Measurements from ENCODE around the gene PID1.

PID1 gene

GRCh38 chr2:229164545-229165249, 106.4 kb downstream of the PID1 start:
- DNase-seq (ENCODE audit: low read depth): no peak

GRCh38 chr2:229163893-229164292, 107.2 kb downstream of the PID1 start:
- DNase-seq (ENCODE audit: low read depth): no peak

- no peak for DNase-seq (ENCODE audit: low read depth)
These were observed 109.1 kb downstream of the PID1 start for GRCh38 chr2:229162015-229162414.

DNA sequence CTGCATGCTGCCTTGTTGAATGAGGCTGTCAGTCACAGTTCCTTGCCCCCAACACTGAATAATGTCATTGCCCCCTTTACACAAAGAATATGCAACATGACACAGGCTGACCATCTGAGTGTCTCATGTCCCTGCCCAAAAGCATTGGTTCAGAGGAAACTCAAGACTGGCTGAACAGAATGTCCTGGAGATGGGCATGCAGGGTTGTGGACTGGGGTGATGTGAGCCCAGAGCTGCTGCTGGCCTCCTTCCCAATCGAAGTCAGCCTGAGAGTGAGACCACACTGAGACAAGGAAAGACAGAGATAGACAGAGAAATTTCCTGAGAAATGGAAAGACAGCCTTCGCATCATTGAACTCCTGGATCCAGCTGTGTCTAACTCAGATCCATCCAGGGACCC, 110.1 kb downstream of the PID1 start:
- no peak for DNase-seq (ENCODE audit: low read depth)

DNA sequence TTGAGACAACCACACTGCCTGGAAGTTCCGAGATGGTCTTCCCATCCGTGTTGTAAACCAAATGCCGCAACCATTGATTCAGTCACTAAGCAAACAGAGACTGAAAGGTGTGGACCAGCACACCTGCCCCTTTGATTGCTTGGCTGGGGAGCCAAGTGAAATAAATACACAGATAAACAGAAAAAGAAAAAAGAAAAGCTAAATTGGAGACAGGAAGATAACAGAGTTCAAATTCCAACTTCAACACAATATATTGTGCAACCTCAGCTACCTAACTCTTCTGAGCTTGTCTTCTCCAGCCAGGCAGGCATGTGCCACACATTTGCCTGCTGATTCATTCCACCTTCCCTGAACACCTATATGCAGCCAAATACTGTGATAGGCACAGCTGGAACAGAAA, 110.9 kb downstream of the PID1 start:
- no peak for DNase-seq (ENCODE audit: low read depth)

GRCh38 chr2:229159405-229159804, 111.7 kb downstream of the PID1 start:
- no peak for DNase-seq (ENCODE audit: low read depth)

DNA sequence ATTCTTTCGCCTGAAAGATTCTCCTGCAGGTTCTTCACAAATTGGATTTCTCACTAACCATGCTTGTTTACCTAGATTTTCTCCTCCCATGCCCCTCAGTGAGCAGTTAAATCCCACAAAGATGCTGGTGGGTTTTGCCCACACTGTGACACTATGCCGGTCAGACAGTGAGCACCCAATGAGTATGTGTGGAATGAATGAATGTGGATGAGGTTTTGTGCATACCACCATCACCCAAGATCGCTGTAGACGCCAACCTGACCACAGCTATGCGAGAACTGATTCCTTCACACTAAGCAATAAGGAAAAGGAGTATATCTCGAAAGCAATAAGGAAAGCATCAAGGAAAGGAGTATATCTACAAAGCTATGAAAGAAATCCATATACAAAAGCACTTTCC, 116.7 kb downstream of the PID1 start:
- DNase-seq (ENCODE audit: low read depth): no peak

GRCh38 chr2:229153951-229154350, 117.1 kb downstream of the PID1 start:
- no peak for DNase-seq (ENCODE audit: low read depth)

- DNase-seq (ENCODE audit: low read depth): no peak
These were observed 117.8 kb downstream of the PID1 start for GRCh38 chr2:229153267-229153666.

DNA sequence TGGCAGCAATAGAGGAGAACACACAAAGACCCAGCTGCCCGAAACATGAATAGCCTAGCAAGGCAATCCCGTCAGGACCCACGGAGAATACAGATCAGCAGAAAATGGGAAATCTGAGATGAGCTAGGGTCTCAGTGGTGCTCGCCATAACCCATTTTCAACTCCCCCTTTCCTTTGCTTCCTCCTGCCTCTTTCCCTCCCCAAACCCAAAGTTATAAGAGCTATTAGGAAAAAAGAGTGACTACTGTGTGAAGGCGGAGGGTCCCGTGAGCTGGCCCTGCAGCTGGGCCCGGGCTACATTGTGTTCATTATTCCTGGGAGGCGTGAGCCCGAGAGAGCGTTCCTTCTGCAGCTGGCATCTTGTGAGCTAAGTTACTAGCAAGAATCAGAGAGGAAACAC, 118.4 kb downstream of the PID1 start:
- DNase-seq (ENCODE audit: low read depth): no peak

GRCh38 chr2:229150317-229150716, 120.8 kb downstream of the PID1 start:
- no peak for DNase-seq (ENCODE audit: low read depth)

- no peak for DNase-seq (ENCODE audit: low read depth)
These were observed 129.6 kb downstream of the PID1 start for GRCh38 chr2:229141424-229142025.

DNA sequence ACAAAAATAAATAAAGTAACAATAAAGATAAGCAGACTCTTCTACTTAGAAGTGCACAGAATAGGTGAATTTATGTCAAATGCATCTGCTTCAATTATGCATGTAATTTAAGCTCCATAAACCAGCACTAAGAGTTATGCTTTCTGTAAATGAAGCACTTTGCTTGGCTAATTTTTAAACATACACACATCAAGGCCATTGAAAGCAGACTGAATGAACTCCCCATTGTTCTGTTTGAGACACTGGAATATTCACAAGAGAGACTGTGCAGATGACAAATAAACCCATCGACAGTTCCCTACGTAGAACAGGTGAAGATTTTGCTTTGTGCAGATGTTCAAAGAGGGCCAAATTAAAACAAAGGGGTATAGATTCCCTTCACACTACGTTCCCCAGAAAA, 133.4 kb downstream of the PID1 start:
- no peak for DNase-seq (ENCODE audit: low read depth)

GRCh38 chr2:229137066-229137465, 134.0 kb downstream of the PID1 start:
- DNase-seq (ENCODE audit: low read depth): no peak

- no peak for DNase-seq (ENCODE audit: low read depth)
These were observed 137.8 kb downstream of the PID1 start for GRCh38 chr2:229133155-229133772.

- DNase-seq (ENCODE audit: low read depth): no peak
These were observed 138.9 kb downstream of the PID1 start for GRCh38 chr2:229132236-229132635.

DNA sequence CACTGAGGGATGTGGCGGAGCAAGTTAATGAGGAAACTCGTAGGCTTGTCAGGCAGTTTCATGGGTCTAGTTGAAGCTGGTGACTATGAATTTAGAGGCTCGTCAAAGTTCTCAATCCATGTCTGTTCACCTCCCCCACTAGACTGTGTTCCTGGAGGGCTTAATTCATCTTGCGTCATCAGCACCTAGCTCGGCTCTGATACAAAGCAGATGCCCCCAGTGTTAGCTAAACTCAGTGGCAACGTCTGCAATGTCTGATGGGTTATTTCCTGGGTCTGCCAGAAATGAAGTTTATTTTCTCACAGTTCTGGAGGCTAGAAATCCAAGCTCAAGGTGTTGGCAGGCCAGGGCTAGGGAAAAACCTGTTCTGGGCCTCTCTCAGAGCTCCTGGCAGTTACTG, 140.6 kb downstream of the PID1 start:
- DNase-seq (ENCODE audit: low read depth): no peak

- no peak for DNase-seq (ENCODE audit: low read depth)
These were observed 141.2 kb downstream of the PID1 start for GRCh38 chr2:229129738-229130371.

DNA sequence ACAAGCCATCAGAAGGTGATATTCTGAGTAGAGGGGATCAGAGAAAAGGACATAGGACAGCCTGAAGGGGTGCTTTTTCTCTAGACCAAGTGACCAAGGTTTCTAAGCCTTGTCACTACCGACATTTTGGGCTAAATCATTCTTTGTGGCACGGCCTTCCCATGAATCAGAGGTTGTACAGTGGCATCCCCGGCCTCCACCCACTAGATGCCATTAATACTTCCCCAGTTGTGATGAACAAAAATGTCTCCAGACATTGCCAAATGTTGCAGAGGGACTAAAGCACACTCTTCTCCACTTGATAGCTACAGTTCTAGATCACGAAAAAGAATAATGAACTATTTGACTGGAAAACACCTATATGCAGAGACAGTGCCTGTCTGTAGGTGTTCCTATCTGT, 143.6 kb downstream of the PID1 start:
- DNase-seq (ENCODE audit: low read depth): no peak

GRCh38 chr2:229126066-229126465, 145.0 kb downstream of the PID1 start:
- no peak for DNase-seq (ENCODE audit: low read depth)

DNA sequence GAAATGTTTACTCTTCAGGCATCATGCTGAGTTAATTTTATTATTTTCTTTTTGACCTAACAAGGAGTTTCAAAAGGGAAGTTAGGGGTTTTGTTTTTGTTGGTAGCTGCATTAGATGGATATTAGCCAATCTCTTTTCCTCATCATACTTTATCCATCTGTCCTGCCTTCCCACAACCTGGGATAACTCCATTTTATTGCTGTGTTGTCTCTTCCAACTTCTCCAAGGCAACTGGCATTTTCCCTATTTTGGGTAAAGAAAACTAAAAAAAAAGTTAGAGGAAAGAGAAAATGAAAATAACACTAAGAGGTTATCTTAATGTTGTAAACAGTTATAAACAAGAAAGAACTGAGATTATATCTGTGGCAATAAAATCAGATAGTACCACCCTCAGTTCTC, 147.0 kb downstream of the PID1 start:
- no peak for DNase-seq (ENCODE audit: low read depth)

DNA sequence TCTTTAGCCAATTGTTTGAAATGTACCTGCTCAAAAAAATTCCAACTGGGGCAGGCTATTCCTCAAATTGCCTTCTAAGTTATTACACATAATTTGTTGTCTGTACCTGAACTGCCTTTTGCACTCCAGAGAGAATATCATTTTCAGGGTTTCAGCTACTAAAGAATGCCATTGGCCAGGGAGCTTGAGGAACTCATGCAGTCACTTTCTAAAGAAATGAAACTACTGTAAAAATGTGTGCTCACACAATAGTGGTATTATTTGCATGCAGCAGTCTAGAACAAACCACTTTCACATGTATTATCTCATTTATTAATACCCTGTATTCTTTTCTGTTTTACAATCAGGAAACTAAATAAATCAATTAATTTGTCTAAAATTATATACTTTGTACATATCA, 152.2 kb downstream of the PID1 start:
- no peak for DNase-seq (ENCODE audit: low read depth)

DNA sequence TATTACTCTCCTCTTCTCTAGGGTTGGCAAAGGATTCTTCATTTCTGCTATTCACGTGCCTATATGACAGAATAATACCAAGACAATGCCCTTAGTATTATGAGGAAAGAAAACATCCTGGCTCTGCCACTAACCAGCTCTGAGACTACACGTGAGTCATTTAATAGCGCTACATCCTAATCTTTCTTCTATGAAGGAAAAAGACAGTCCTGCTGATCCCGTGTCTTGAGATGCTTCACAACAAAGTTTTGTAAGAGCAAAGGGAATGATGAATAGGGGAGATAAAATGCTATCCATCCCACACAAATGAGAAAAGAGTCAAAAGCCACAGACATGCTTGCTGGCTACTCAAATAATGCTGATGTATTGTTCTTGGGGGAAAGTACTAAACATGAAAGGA, 152.8 kb downstream of the PID1 start:
- DNase-seq (ENCODE audit: low read depth): no peak
